ENCODE data around the gene MAPK8IP1. TPM values are rescaled to one million over a fixed set of nuclear protein-coding genes. Genes with fewer than 3 reads are reported as not detected.

Gene MAPK8IP1
- total RNA-seq, 1 donor, result 8.0 TPM

GRCh38 chr11:45886816-45887520, 1.5 kb downstream of the MAPK8IP1 start:
- H3K36me3 ChIP-seq (ENCODE audit: insufficient read depth, low read length), result peaks cover 2% of the 10 kb centered on the region
- H3K9me3 ChIP-seq (ENCODE audit: low read depth, low read length), result no peaks in the 10 kb centered on the region
- H3K27me3 ChIP-seq (ENCODE audit: insufficient read depth, low read length), result peaks cover 12% of the 10 kb centered on the region
- H2AFZ ChIP-seq (ENCODE audit: low read length), result no peak overlapping the region
- no peak overlapping the region for H3K27ac ChIP-seq (ENCODE audit: low read depth, low read length)
- H3K79me2 ChIP-seq (ENCODE audit: insufficient read depth, low read length), result no peaks in the 10 kb centered on the region
- no peak overlapping the region for H3K4me3 ChIP-seq (ENCODE audit: insufficient read depth, low read length)
- no peak overlapping the region for H3K4me2 ChIP-seq (ENCODE audit: insufficient read depth, low read length)
- DNase-seq (ENCODE audit: insufficient read length, low spot score, missing footprints), result peak; percentile 79
- H3K4me1 ChIP-seq (ENCODE audit: insufficient read depth, low read length), result no peaks in the 10 kb centered on the region
- peaks cover 27% of the 10 kb centered on the region for H4K20me1 ChIP-seq (ENCODE audit: insufficient read depth, low read length)
- TF ChIP-seq CTCF (IDR thresholded peaks at IDR 0.05; ENCODE audit: extremely low read depth, low read depth, low read length), result no peak

- no peak overlapping the region for H3K4me2 ChIP-seq (ENCODE audit: insufficient read depth, low read length)
- TF ChIP-seq CTCF (IDR thresholded peaks at IDR 0.05; ENCODE audit: extremely low read depth, low read depth, low read length), result no peak
- peaks cover 21% of the 10 kb centered on the region for H4K20me1 ChIP-seq (ENCODE audit: insufficient read depth, low read length)
- no peaks in the 10 kb centered on the region for H3K4me1 ChIP-seq (ENCODE audit: insufficient read depth, low read length)
- peaks cover 12% of the 10 kb centered on the region for H3K27me3 ChIP-seq (ENCODE audit: insufficient read depth, low read length)
- H3K79me2 ChIP-seq (ENCODE audit: insufficient read depth, low read length), result no peaks in the 10 kb centered on the region
- DNase-seq (ENCODE audit: insufficient read length, low spot score, missing footprints), result peak; percentile 62
- H3K36me3 ChIP-seq (ENCODE audit: insufficient read depth, low read length), result no peaks in the 10 kb centered on the region
- H3K9me3 ChIP-seq (ENCODE audit: low read depth, low read length), result no peaks in the 10 kb centered on the region
- H2AFZ ChIP-seq (ENCODE audit: low read length), result no peak overlapping the region
- no peak overlapping the region for H3K27ac ChIP-seq (ENCODE audit: low read depth, low read length)
- H3K4me3 ChIP-seq (ENCODE audit: insufficient read depth, low read length), result no peak overlapping the region
These were observed 2.1 kb downstream of the MAPK8IP1 start for GRCh38 chr11:45887587-45887986.

GRCh38 chr11:45889555-45889954, 4.1 kb downstream of the MAPK8IP1 start:
- TF ChIP-seq CTCF (IDR thresholded peaks at IDR 0.05; ENCODE audit: extremely low read depth, low read depth, low read length), result no peak
- Histone ChIP-seq H3K27me3 (ENCODE audit: insufficient read depth, low read length) (peaks cover 17% of the 10 kb centered on the region), H3K9me3 (ENCODE audit: low read depth, low read length) (no peaks in the 10 kb centered on the region), H3K79me2 (ENCODE audit: insufficient read depth, low read length) (no peaks in the 10 kb centered on the region), H3K4me2 (ENCODE audit: insufficient read depth, low read length) (no peak overlapping the region), H4K20me1 (ENCODE audit: insufficient read depth, low read length) (peaks cover 13% of the 10 kb centered on the region), H3K27ac (ENCODE audit: low read depth, low read length) (no peak overlapping the region), H3K4me3 (ENCODE audit: insufficient read depth, low read length) (no peak overlapping the region), H3K4me1 (ENCODE audit: insufficient read depth, low read length) (no peaks in the 10 kb centered on the region), H2AFZ (ENCODE audit: low read length) (no peak overlapping the region), H3K36me3 (ENCODE audit: insufficient read depth, low read length) (no peaks in the 10 kb centered on the region)
- DNase-seq (ENCODE audit: insufficient read length, low spot score, missing footprints), result no peak

GRCh38 chr11:45889966-45890365, 4.5 kb downstream of the MAPK8IP1 start:
- TF ChIP-seq CTCF (IDR thresholded peaks at IDR 0.05; ENCODE audit: extremely low read depth, low read depth, low read length), result no peak
- H3K79me2 ChIP-seq (ENCODE audit: insufficient read depth, low read length), result no peaks in the 10 kb centered on the region
- H3K4me2 ChIP-seq (ENCODE audit: insufficient read depth, low read length), result no peak overlapping the region
- no peaks in the 10 kb centered on the region for H3K9me3 ChIP-seq (ENCODE audit: low read depth, low read length)
- H2AFZ ChIP-seq (ENCODE audit: low read length), result no peak overlapping the region
- H3K36me3 ChIP-seq (ENCODE audit: insufficient read depth, low read length), result no peaks in the 10 kb centered on the region
- no peaks in the 10 kb centered on the region for H3K4me1 ChIP-seq (ENCODE audit: insufficient read depth, low read length)
- no peak for DNase-seq (ENCODE audit: insufficient read length, low spot score, missing footprints)
- peaks cover 12% of the 10 kb centered on the region for H4K20me1 ChIP-seq (ENCODE audit: insufficient read depth, low read length)
- H3K27me3 ChIP-seq (ENCODE audit: insufficient read depth, low read length), result peaks cover 16% of the 10 kb centered on the region
- no peak overlapping the region for H3K27ac ChIP-seq (ENCODE audit: low read depth, low read length)
- no peak overlapping the region for H3K4me3 ChIP-seq (ENCODE audit: insufficient read depth, low read length)
